Dermis blood vessel endothelial cell (primary cell): ENCODE results near the gene CAPG. TPM values are rescaled to one million over a fixed set of nuclear protein-coding genes. Genes with fewer than 3 reads are reported as not detected.
"Not testable (repeated sequence)": the region's sequence is repeated elsewhere in the genome, so short reads cannot be mapped to it uniquely, and the experiment has no call there.

Experiments used
- DNase-seq: peaks from one replicate; pipeline ENCODE4 v3.0.0; 2010
- total RNA-seq: library from RNA; depleted of rRNA; stranded (reverse); fragments of >200 nt; gene quantifications from 2 replicates; pipeline ENCODE4 v1.2.3, GENCODE V29; 2014

Gene CAPG
- total RNA-seq, 1 donor from 2014 or later: 56.3 TPM

- no peak for DNase-seq
Measured at GRCh38 chr2:85396531-85397470, 13.4 kb downstream of the CAPG start.

- no peak for DNase-seq
Measured at GRCh38 chr2:85395912-85396475, 14.2 kb downstream of the CAPG start.

GRCh38 chr2:85394976-85395375, 15.2 kb downstream of the CAPG start:
- no peak for DNase-seq

GRCh38 chr2:85394261-85394681, 15.9 kb downstream of the CAPG start:
- no peak for DNase-seq

- DNase-seq: no peak
Measured at GRCh38 chr2:85393836-85394235, 16.3 kb downstream of the CAPG start.

GRCh38 chr2:85390941-85391669, 19.1 kb downstream of the CAPG start:
- DNase-seq: peak; percentile 67

- DNase-seq: no peak
Measured at GRCh38 chr2:85388878-85389538, 21.2 kb downstream of the CAPG start.

- DNase-seq: no peak
Measured at GRCh38 chr2:85387754-85388153, 22.4 kb downstream of the CAPG start.

GRCh38 chr2:85385746-85386145, 24.4 kb downstream of the CAPG start:
- no peak for DNase-seq

- DNase-seq: no peak
Measured at GRCh38 chr2:85383850-85384249, 26.3 kb downstream of the CAPG start.

- DNase-seq: not testable (repeated sequence)
Measured at GRCh38 chr2:85383151-85383550, 27.0 kb downstream of the CAPG start.

GRCh38 chr2:85380048-85380447, 30.1 kb downstream of the CAPG start:
- DNase-seq: no peak

GRCh38 chr2:85378257-85378656, 31.9 kb downstream of the CAPG start:
- no peak for DNase-seq

- no peak for DNase-seq
Measured at GRCh38 chr2:85377083-85377482, 33.1 kb downstream of the CAPG start.

GRCh38 chr2:85376291-85377065, 33.7 kb downstream of the CAPG start:
- no peak for DNase-seq

- no peak for DNase-seq
Measured at GRCh38 chr2:85371045-85371444, 39.1 kb downstream of the CAPG start.

- DNase-seq: no peak
Measured at GRCh38 chr2:85369500-85369899, 40.7 kb downstream of the CAPG start.

GRCh38 chr2:85368921-85369320, 41.2 kb downstream of the CAPG start:
- DNase-seq: no peak

GRCh38 chr2:85367180-85367579, 43.0 kb downstream of the CAPG start:
- no peak for DNase-seq

- DNase-seq: not testable (repeated sequence)
Measured at GRCh38 chr2:85362653-85363387, 47.3 kb downstream of the CAPG start.

GRCh38 chr2:85357736-85358135, 52.4 kb downstream of the CAPG start:
- no peak for DNase-seq
